Measurements from ENCODE around the gene PFDN6. TPM values are rescaled to one million over a fixed set of nuclear protein-coding genes. Genes with fewer than 3 reads are reported as not detected.

PFDN6 gene
- total and polyA plus RNA-seq, 2 of the 13 experiments (the other 11 are each of a cell fraction or from before 2014, with no cell fraction given) = 75.5 to 87.0 TPM

- intact Hi-C loops (cut with micrococcal nuclease; ENCODE audit: unreplicated experiment) = no loop called here
- in situ Hi-C loops (cut with HindIII; ENCODE audit: extremely low pct_ligation_motif_present, low pct_unique_long_range_greater_than_20kb) = no loop called here
Measured at GRCh38 chr6:33252759-33253158, 36.6 kb upstream of the PFDN6 start.

GRCh38 chr6:33254591-33254990 is 34.8 kb upstream of the PFDN6 start:
- WGBS (ENCODE audit: low lambda C conversion rate) = 96% methylated on average over 4 of the region's 4 CpGs
- intact Hi-C loops (cut with micrococcal nuclease; ENCODE audit: unreplicated experiment) = no loop called here
- no peak for TF ChIP-seq ZSCAN22 (CRISPR knock-in tag; IDR thresholded peaks at IDR 0.05)
- TF ChIP-seq ZNF280B (CRISPR knock-in tag; IDR thresholded peaks at IDR 0.05; ENCODE audit: borderline replicate concordance) = no peak
- no peak for TF ChIP-seq MEIS2 (CRISPR knock-in tag; IDR thresholded peaks at IDR 0.05)
- no peak for TF ChIP-seq HDAC2 (CRISPR knock-in tag; IDR thresholded peaks at IDR 0.05)
- TF ChIP-seq XRCC5 (optimal IDR thresholded peaks at IDR 0.05; ENCODE audit: low read length) = no peak
- TF ChIP-seq ZNF546 (CRISPR knock-in tag; conservative IDR thresholded peaks at IDR 0.05) = no peak
- TF ChIP-seq MAX (IDR thresholded peaks at IDR 0.05) = no peak
- TF ChIP-seq DRAP1 (CRISPR knock-in tag; IDR thresholded peaks at IDR 0.05) = no peak
- TF ChIP-seq ATF3 (CRISPR knock-in tag; IDR thresholded peaks at IDR 0.05) = no peak
- no peak for TF ChIP-seq REL (CRISPR knock-in tag; conservative IDR thresholded peaks at IDR 0.05)
- TF ChIP-seq FOXM1 (CRISPR knock-in tag; IDR thresholded peaks at IDR 0.05) = no peak
- TF ChIP-seq ZSCAN21 (CRISPR knock-in tag; IDR thresholded peaks at IDR 0.05; ENCODE audit: borderline replicate concordance) = no peak
- no peak for TF ChIP-seq GATA4 (IDR thresholded peaks at IDR 0.05; ENCODE audit: borderline replicate concordance, low read depth)

More at GRCh38 chr6:33252759-33253158, 36.6 kb upstream of the PFDN6 start:
- Histone ChIP-seq H3K4me3 (replicated peaks in 1 of 3; ENCODE audit: insufficient read depth in 1 of 3, low read depth in 2 of 3, low read length in 3 of 3) (no peak overlapping the region), H4K20me1 (ENCODE audit: insufficient read depth, low read length) (no peaks in the 10 kb centered on the region), H3K79me2 (ENCODE audit: insufficient read depth, low read length) (no peaks in the 10 kb centered on the region), H2AFZ (ENCODE audit: low read length) (no peak overlapping the region), H3K4me2 (ENCODE audit: low read depth, low read length) (no peak overlapping the region), H3K9ac (ENCODE audit: insufficient read depth, low read depth, low read length) (no peak overlapping the region), H3K27me3 (ENCODE audit: control insufficient read depth in 1 of 2, insufficient read depth in 2 of 2, low read length in 2 of 2) (no peaks in the 10 kb centered on the region), H3K4me1 (ENCODE audit: insufficient read depth, low read length) (peaks cover 37% of the 10 kb centered on the region), H3K27ac (ENCODE audit: extremely low read length, insufficient read depth, low read length) (no peak overlapping the region), H3K9me3 (ENCODE audit: low read length) (no peaks in the 10 kb centered on the region), H3K36me3 (replicated peaks in 1 of 2; ENCODE audit: control insufficient read depth in 1 of 2, insufficient read depth in 2 of 2, low read length in 2 of 2) (peaks cover 3 to 5% of the 10 kb centered on the region in 2 experiments; a peak in 4 of 5 replicates)
- BruUV-seq (replicated peaks) = no TSS peak
- ChIA-PET POLR2A (no interaction called here), CTCF (ENCODE audit: low intra/inter-chr PET ratio, low total read pairs) (no interaction called here)
- ATAC-seq (no peak), DNase-seq (ENCODE audit: low spot score) (no peak), FAIRE-seq (no peak)
- no peak for TF ChIP-seq AHR (CRISPR knock-in tag; IDR thresholded peaks at IDR 0.05)
- TF ChIP-seq TRIM24 (CRISPR knock-in tag; IDR thresholded peaks at IDR 0.05) = no peak
- peak; percentile 26; the same call in 1 of the 2 replicates for TF ChIP-seq RBFOX2 (IDR thresholded peaks at IDR 0.05; ENCODE audit: low read depth, low read length)

More at GRCh38 chr6:33254591-33254990, 34.8 kb upstream of the PFDN6 start:
- no peak for ATAC-seq
- H3K79me2 ChIP-seq (ENCODE audit: insufficient read depth, low read length) = no peaks in the 10 kb centered on the region
- FAIRE-seq = no peak
- CTCF ChIA-PET (ENCODE audit: low intra/inter-chr PET ratio, low total read pairs) = no interaction called here
- H3K36me3 ChIP-seq (replicated peaks in 1 of 2; ENCODE audit: control insufficient read depth in 1 of 2, insufficient read depth in 2 of 2, low read length in 2 of 2) = peaks cover 7 to 11% of the 10 kb centered on the region in 2 experiments; a peak in 4 of 5 replicates
- in situ Hi-C loops (cut with HindIII; ENCODE audit: extremely low pct_ligation_motif_present, low pct_unique_long_range_greater_than_20kb) = no loop called here
- no peak overlapping the region for H3K9ac ChIP-seq (ENCODE audit: insufficient read depth, low read depth, low read length)
- H3K27me3 ChIP-seq (ENCODE audit: control insufficient read depth in 1 of 2, insufficient read depth in 2 of 2, low read length in 2 of 2) = no peaks in the 10 kb centered on the region
- no TSS peak for BruUV-seq (replicated peaks)
- H3K9me3 ChIP-seq (ENCODE audit: low read length) = no peaks in the 10 kb centered on the region
- no peak for DNase-seq (ENCODE audit: low spot score)
- H2AFZ ChIP-seq (ENCODE audit: low read length) = no peak overlapping the region
- H3K27ac ChIP-seq (ENCODE audit: extremely low read length, insufficient read depth, low read length) = no peak overlapping the region
- peaks cover 26% of the 10 kb centered on the region for H3K4me1 ChIP-seq (ENCODE audit: insufficient read depth, low read length)
- no peaks in the 10 kb centered on the region for H4K20me1 ChIP-seq (ENCODE audit: insufficient read depth, low read length)
- no peak overlapping the region for H3K4me2 ChIP-seq (ENCODE audit: low read depth, low read length)
- POLR2A ChIA-PET = interaction anchor here (1.0 to 3.0 kb wide), 3 partner anchors 17 to 55 kb away, joined by 4 to 16 read pairs (median 5); partner anchors contain the start of genes HSD17B8, RPS18 and VPS52
- H3K4me3 ChIP-seq (replicated peaks in 1 of 3; ENCODE audit: insufficient read depth in 1 of 3, low read depth in 2 of 3, low read length in 3 of 3) = no peak overlapping the region
